Loucy (cell line): ENCODE measurements around the gene CDYL.

Source experiments
- EZH2phosphoT487 ChIP-seq: fragments of 200-600 bp; IDR thresholded peaks from 2 replicates; pipeline ENCODE4 v1.6.1; 2018; ENCODE audit warnings: antibody characterized with exemption, mild to moderate bottlenecking, moderate library complexity, borderline replicate concordance
- TF ChIP-seq, protein P1 (sequence below): fragments of 200-600 bp; sonication (generic); conservative IDR thresholded peaks from 2 replicates; pipeline ENCODE4 v1.5.1; 2014; ENCODE audit warnings: mild to moderate bottlenecking, antibody characterized with exemption, low read length

- TF ChIP-seq, protein P1, sequence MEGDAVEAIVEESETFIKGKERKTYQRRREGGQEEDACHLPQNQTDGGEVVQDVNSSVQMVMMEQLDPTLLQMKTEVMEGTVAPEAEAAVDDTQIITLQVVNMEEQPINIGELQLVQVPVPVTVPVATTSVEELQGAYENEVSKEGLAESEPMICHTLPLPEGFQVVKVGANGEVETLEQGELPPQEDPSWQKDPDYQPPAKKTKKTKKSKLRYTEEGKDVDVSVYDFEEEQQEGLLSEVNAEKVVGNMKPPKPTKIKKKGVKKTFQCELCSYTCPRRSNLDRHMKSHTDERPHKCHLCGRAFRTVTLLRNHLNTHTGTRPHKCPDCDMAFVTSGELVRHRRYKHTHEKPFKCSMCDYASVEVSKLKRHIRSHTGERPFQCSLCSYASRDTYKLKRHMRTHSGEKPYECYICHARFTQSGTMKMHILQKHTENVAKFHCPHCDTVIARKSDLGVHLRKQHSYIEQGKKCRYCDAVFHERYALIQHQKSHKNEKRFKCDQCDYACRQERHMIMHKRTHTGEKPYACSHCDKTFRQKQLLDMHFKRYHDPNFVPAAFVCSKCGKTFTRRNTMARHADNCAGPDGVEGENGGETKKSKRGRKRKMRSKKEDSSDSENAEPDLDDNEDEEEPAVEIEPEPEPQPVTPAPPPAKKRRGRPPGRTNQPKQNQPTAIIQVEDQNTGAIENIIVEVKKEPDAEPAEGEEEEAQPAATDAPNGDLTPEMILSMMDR = no peak
- no peak for TF ChIP-seq EZH2phosphoT487
Observed at GRCh38 chr6:4801491-4802110, 25.4 kb downstream of the CDYL start.
